Smooth muscle cell (in vitro differentiated cells): ENCODE measurements around the gene SMPD1. TPM values are rescaled to one million over a fixed set of nuclear protein-coding genes. Genes with fewer than 3 reads are reported as not detected.

Experiments used
- DNase-seq: peaks from one replicate; lab custom pipeline; 2025; ENCODE audit not compliant: unreplicated experiment; lab: John Stamatoyannopoulos, UW
- H2AFZ ChIP-seq: fragments of 200-600 bp; sonication (generic); 2 replicates; pipeline ENCODE4 v1.6.0; 2016; ENCODE audit warnings: antibody characterized with exemption, low read depth, mild to moderate bottlenecking
- H3F3A ChIP-seq: fragments of 200-600 bp; sonication (generic); 2 replicates; pipeline ENCODE4 v1.6.0; 2017; ENCODE audit warnings: antibody characterized with exemption, low read depth
- H3K27ac ChIP-seq: fragments of 200-600 bp; sonication (generic); 2 replicates; pipeline ENCODE4 v1.5.1; 2016; ENCODE audit warnings: low read depth, mild to moderate bottlenecking
- H3K27me3 ChIP-seq: fragments of 200-600 bp; sonication (generic); 2 replicates; pipeline ENCODE4 v1.6.1; 2016; ENCODE audit warnings: low read depth, mild to moderate bottlenecking
- H3K36me3 ChIP-seq: fragments of 200-600 bp; sonication (generic); 2 replicates; pipeline ENCODE4 v1.5.1; 2016; ENCODE audit warnings: low read depth
- H3K4me1 ChIP-seq: fragments of 200-600 bp; sonication (generic); 2 replicates; pipeline ENCODE4 v1.5.1; 2016; ENCODE audit warnings: low read depth
- H3K4me2 ChIP-seq: fragments of 200-600 bp; sonication (generic); 2 replicates; pipeline ENCODE4 v1.6.0; 2016; ENCODE audit warnings: mild to moderate bottlenecking
- H3K4me3 ChIP-seq: fragments of 200-600 bp; sonication (generic); 2 replicates; pipeline ENCODE4 v1.5.1; 2016; ENCODE audit warnings: mild to moderate bottlenecking
- H3K79me2 ChIP-seq: fragments of 200-600 bp; sonication (generic); 2 replicates; pipeline ENCODE4 v1.6.0; 2016; ENCODE audit warnings: low read depth, mild to moderate bottlenecking
- H3K9ac ChIP-seq: fragments of 200-600 bp; sonication (generic); 2 replicates; pipeline ENCODE4 v1.6.0; 2016; ENCODE audit warnings: low read depth
- H3K9me3 ChIP-seq: fragments of 200-600 bp; sonication (generic); replicated peaks from 2 replicates; pipeline ENCODE4 v1.5.1; 2016; ENCODE audit warnings: low read depth
- H4K20me1 ChIP-seq: fragments of 200-600 bp; sonication (generic); 2 replicates; pipeline ENCODE4 v1.6.0; 2016; ENCODE audit warnings: low read depth
- CTCF ChIP-seq: fragments of 200-600 bp; sonication (generic); IDR thresholded peaks from 2 replicates; pipeline ENCODE4 v1.5.1; 2017; ENCODE audit warnings: borderline replicate concordance, mild to moderate bottlenecking, antibody characterized with exemption; ENCODE audit not compliant: insufficient read depth, poor library complexity, severe bottlenecking
- WGBS: methylation state at CpG from one replicate; pipeline ENCODE4 v1.1.7; 2016; ENCODE audit warnings: low lambda C conversion rate; 5-methylcytosine and 5-hydroxymethylcytosine counted together
- polyA plus RNA-seq: library from polyadenylated mRNA; unstranded; fragments of >200 nt; fragmentation: Nextera tagmentation; extraction: Ambion mirVana; gene quantifications from 2 replicates; pipeline ENCODE4 v1.2.1, GENCODE V29; 2016
- total RNA-seq: library from RNA; depleted of rRNA; stranded (reverse); fragments of >200 nt; gene quantifications from 2 replicates; pipeline ENCODE4 v1.2.3, GENCODE V29; 2014

SMPD1 gene
- total and polyA plus RNA-seq, 2 experiments from 2014 or later: 56.6 to 57.3 TPM

GRCh38 chr11:6406370-6406769 is 16.1 kb downstream of the SMPD1 start:
- Histone ChIP-seq H2AFZ (no peak overlapping the region), H3K27me3 (no peaks in the 10 kb centered on the region), H3K4me3 (no peak overlapping the region), H3K27ac (no peak overlapping the region), H3K79me2 (no peaks in the 10 kb centered on the region), H3F3A (no peaks in the 10 kb centered on the region), H3K9me3 (no peaks in the 10 kb centered on the region), H4K20me1 (peaks cover 47% of the 10 kb centered on the region), H3K9ac (no peak overlapping the region), H3K36me3 (no peaks in the 10 kb centered on the region), H3K4me2 (no peak overlapping the region), H3K4me1 (peaks cover 11% of the 10 kb centered on the region)
- no peak for TF ChIP-seq CTCF
- DNase-seq: no peak
- 61% methylated on average over 2 of the region's 2 CpGs for WGBS

GRCh38 chr11:6410695-6411430 is 20.6 kb downstream of the SMPD1 start:
- DNase-seq: no peak
- H3K4me3 ChIP-seq: no peak overlapping the region
- H3K36me3 ChIP-seq: no peaks in the 10 kb centered on the region
- 98% methylated on average over 23 of the region's 23 CpGs for whole genome bisulfite sequencing
- H4K20me1 ChIP-seq: peaks cover 56% of the 10 kb centered on the region
- no peak overlapping the region for H3K4me2 ChIP-seq
- H3F3A ChIP-seq: no peaks in the 10 kb centered on the region
- H3K9me3 ChIP-seq: no peaks in the 10 kb centered on the region
- no peak overlapping the region for H3K27ac ChIP-seq
- H3K4me1 ChIP-seq: no peaks in the 10 kb centered on the region
- no peak overlapping the region for H2AFZ ChIP-seq
- H3K27me3 ChIP-seq: no peaks in the 10 kb centered on the region
- TF ChIP-seq CTCF: no peak
- no peak overlapping the region for H3K9ac ChIP-seq
- peaks cover 12% of the 10 kb centered on the region for H3K79me2 ChIP-seq

GRCh38 chr11:6411594-6412031 is 21.3 kb downstream of the SMPD1 start:
- WGBS: 94% methylated on average over 10 of the region's 10 CpGs
- Histone ChIP-seq H4K20me1 (peaks cover 50% of the 10 kb centered on the region), H3K4me2 (no peak overlapping the region), H3K79me2 (peaks cover 12% of the 10 kb centered on the region), H3K9ac (no peak overlapping the region), H3K27me3 (no peaks in the 10 kb centered on the region), H3K27ac (no peak overlapping the region), H3K4me3 (no peak overlapping the region), H3K36me3 (no peaks in the 10 kb centered on the region), H2AFZ (no peak overlapping the region), H3K4me1 (no peaks in the 10 kb centered on the region), H3K9me3 (no peaks in the 10 kb centered on the region), H3F3A (no peaks in the 10 kb centered on the region)
- no peak for DNase-seq
- no peak for TF ChIP-seq CTCF

GRCh38 chr11:6413791-6414201 is 23.5 kb downstream of the SMPD1 start:
- no peak overlapping the region for H3K4me3 ChIP-seq
- no peak overlapping the region for H2AFZ ChIP-seq
- DNase-seq: no peak
- H3K9me3 ChIP-seq: no peaks in the 10 kb centered on the region
- H4K20me1 ChIP-seq: peaks cover 41% of the 10 kb centered on the region
- H3F3A ChIP-seq: no peaks in the 10 kb centered on the region
- H3K79me2 ChIP-seq: peaks cover 22% of the 10 kb centered on the region
- 76% methylated on average over 12 of the region's 12 CpGs for WGBS
- H3K27ac ChIP-seq: peak overlapping the region; percentile 31
- no peak overlapping the region for H3K9ac ChIP-seq
- H3K27me3 ChIP-seq: no peaks in the 10 kb centered on the region
- no peak for TF ChIP-seq CTCF
- peak overlapping the region; percentile 43 for H3K4me2 ChIP-seq
- H3K4me1 ChIP-seq: no peaks in the 10 kb centered on the region
- no peaks in the 10 kb centered on the region for H3K36me3 ChIP-seq
